Measurements from ENCODE around the gene KIAA0513.

Gene KIAA0513

GRCh38 chr16:85123891-85124635 lies 96.5 kb downstream of the KIAA0513 start:
- no peak overlapping the region for H3K4me3 ChIP-seq (ENCODE audit: low read depth in 1 of 2, low read length in 1 of 2)
- H3K4me1 ChIP-seq (ENCODE audit: control insufficient read depth in 1 of 2, insufficient read depth in 1 of 2, low read depth in 1 of 2, low read length in 1 of 2) = no peaks in the 10 kb centered on the region
- TF ChIP-seq, protein P1, sequence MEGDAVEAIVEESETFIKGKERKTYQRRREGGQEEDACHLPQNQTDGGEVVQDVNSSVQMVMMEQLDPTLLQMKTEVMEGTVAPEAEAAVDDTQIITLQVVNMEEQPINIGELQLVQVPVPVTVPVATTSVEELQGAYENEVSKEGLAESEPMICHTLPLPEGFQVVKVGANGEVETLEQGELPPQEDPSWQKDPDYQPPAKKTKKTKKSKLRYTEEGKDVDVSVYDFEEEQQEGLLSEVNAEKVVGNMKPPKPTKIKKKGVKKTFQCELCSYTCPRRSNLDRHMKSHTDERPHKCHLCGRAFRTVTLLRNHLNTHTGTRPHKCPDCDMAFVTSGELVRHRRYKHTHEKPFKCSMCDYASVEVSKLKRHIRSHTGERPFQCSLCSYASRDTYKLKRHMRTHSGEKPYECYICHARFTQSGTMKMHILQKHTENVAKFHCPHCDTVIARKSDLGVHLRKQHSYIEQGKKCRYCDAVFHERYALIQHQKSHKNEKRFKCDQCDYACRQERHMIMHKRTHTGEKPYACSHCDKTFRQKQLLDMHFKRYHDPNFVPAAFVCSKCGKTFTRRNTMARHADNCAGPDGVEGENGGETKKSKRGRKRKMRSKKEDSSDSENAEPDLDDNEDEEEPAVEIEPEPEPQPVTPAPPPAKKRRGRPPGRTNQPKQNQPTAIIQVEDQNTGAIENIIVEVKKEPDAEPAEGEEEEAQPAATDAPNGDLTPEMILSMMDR (IDR thresholded peaks at IDR 0.05) = no peak
- no peaks in the 10 kb centered on the region for H3K9me3 ChIP-seq
- H3K36me3 ChIP-seq = no peaks in the 10 kb centered on the region
- no peak overlapping the region for H3K27ac ChIP-seq
- H3K27me3 ChIP-seq = peaks cover 44% of the 10 kb centered on the region

- H3K27ac ChIP-seq = no peak overlapping the region
These were observed 97.2 kb downstream of the KIAA0513 start for GRCh38 chr16:85124636-85125346.

DNA sequence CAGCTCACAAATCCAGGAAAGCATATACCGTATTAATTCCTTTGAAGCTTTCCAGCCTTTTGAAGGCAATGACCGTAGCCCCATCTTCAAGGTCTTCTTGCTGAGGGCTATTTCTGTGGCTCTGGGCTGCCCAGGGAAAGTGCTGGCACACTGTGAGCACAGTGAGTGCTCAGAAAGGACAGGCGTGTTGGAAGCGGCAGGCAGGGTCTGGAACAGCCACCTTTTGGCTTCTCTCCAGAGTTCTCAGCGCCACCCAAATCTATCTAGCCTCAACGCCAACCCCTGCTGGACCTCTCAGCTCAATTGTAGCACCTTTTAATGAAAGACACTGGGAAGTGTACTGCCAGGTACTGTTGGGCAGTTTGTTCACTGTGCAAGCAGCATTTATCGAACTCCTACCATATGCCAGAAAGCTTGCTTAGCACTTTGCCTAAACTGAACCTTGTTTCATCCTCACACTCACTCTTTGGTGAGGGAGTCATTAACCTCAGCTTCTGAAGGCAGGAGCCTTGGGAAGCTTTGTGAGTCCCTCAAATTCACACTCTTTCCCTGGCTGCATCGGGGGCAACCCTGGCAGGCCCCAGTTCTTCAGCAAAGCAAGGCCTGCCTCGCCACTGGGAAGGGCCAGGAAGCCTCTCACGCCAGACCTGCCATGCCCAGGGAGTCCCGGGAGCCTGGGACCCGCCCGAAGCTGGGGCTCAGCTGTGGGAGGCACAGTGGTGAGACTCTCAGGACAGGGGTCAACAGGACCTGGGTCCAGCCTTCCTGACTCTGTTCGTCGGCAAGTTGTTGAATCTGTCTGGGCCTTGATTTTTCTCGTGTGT lies 98.2 kb downstream of the KIAA0513 start:
- Histone ChIP-seq H3K4me3 (ENCODE audit: low read depth in 1 of 2, low read length in 1 of 2) (no peak overlapping the region), H3K9me3 (no peaks in the 10 kb centered on the region), H3K27ac (no peak overlapping the region), H3K27me3 (peaks cover 46% of the 10 kb centered on the region), H3K36me3 (no peaks in the 10 kb centered on the region), H3K4me1 (ENCODE audit: control insufficient read depth in 1 of 2, insufficient read depth in 1 of 2, low read depth in 1 of 2, low read length in 1 of 2) (no peaks in the 10 kb centered on the region)
- TF ChIP-seq, protein P1 (IDR thresholded peaks at IDR 0.05) = no peak

More at GRCh38 chr16:85124636-85125346, 97.2 kb downstream of the KIAA0513 start:
- no peak overlapping the region for H3K4me3 ChIP-seq (ENCODE audit: low read depth in 1 of 2, low read length in 1 of 2)
- H3K27me3 ChIP-seq = peaks cover 46% of the 10 kb centered on the region
- no peaks in the 10 kb centered on the region for H3K36me3 ChIP-seq
- H3K9me3 ChIP-seq = no peaks in the 10 kb centered on the region
- no peaks in the 10 kb centered on the region for H3K4me1 ChIP-seq (ENCODE audit: control insufficient read depth in 1 of 2, insufficient read depth in 1 of 2, low read depth in 1 of 2, low read length in 1 of 2)
- TF ChIP-seq, protein P1 (IDR thresholded peaks at IDR 0.05) = no peak

GRCh38 chr16:85126394-85126704 lies 98.8 kb downstream of the KIAA0513 start:
- H3K36me3 ChIP-seq = no peaks in the 10 kb centered on the region
- no peaks in the 10 kb centered on the region for H3K9me3 ChIP-seq
- H3K4me3 ChIP-seq (ENCODE audit: low read depth in 1 of 2, low read length in 1 of 2) = no peak overlapping the region
- H3K27ac ChIP-seq = no peak overlapping the region
- no peaks in the 10 kb centered on the region for H3K4me1 ChIP-seq (ENCODE audit: control insufficient read depth in 1 of 2, insufficient read depth in 1 of 2, low read depth in 1 of 2, low read length in 1 of 2)
- peaks cover 46% of the 10 kb centered on the region for H3K27me3 ChIP-seq
- TF ChIP-seq, protein P1 (IDR thresholded peaks at IDR 0.05) = no peak

GRCh38 chr16:85126705-85127378 lies 99.2 kb downstream of the KIAA0513 start:
- Histone ChIP-seq H3K9me3 (no peaks in the 10 kb centered on the region), H3K4me1 (ENCODE audit: control insufficient read depth in 1 of 2, insufficient read depth in 1 of 2, low read depth in 1 of 2, low read length in 1 of 2) (no peaks in the 10 kb centered on the region), H3K27me3 (peaks cover 46% of the 10 kb centered on the region), H3K36me3 (no peaks in the 10 kb centered on the region), H3K27ac (no peak overlapping the region), H3K4me3 (ENCODE audit: low read depth in 1 of 2, low read length in 1 of 2) (no peak overlapping the region)
- TF ChIP-seq, protein P1 (IDR thresholded peaks at IDR 0.05) = no peak
